Sigmoid colon (tissue), 7 donors: Measurements from ENCODE around the gene CAVIN4. TPM values are rescaled to one million over a fixed set of nuclear protein-coding genes. Genes with fewer than 3 reads are reported as not detected.

Experiments used
- DNase-seq: peaks from one replicate; pipeline ENCODE4 v3.0.0-alpha.2; 2019
- H3K27ac ChIP-seq, 4 donors: fragments of 200-600 bp; sonication (generic); one replicate each; pipeline ENCODE4 v1.5.1; 2016 to 2019; ENCODE audit warnings: mild to moderate bottlenecking in 1 of 4
- H3K27me3 ChIP-seq, 3 donors: fragments of 200-600 bp; sonication (generic); one replicate each; pipeline ENCODE4 v1.5.1; 2019; ENCODE audit warnings: mild to moderate bottlenecking in 1 of 3
- H3K36me3 ChIP-seq, 4 donors: fragments of 200-600 bp; sonication (generic); one replicate each; pipeline ENCODE4 v1.5.1; 2016 to 2019
- H3K4me1 ChIP-seq, 4 donors: fragments of 200-600 bp; sonication (generic); one replicate each; pipeline ENCODE4 v1.5.1; 2017 to 2019
- H3K4me3 ChIP-seq, 4 donors: fragments of 200-600 bp; sonication (generic); one replicate each; pipeline ENCODE4 v1.5.1; 2017 to 2019; ENCODE audit warnings: mild to moderate bottlenecking in 2 of 4, moderate library complexity in 1 of 4
- H3K9me3 ChIP-seq, 4 donors: fragments of 200-600 bp in 3 of 4; sonication (generic) in 3 of 4; one replicate each; pipeline versions ENCODE4 v1.5.1 to v1.6.1; 2013 to 2019
- EP300 ChIP-seq, 4 donors: sonication (generic); formaldehyde crosslinking; IDR thresholded peaks; one replicate each; pipeline ENCODE4 v1.6.1; 2017; ENCODE audit warnings: antibody characterized with exemption in 4 of 4
- POLR2A ChIP-seq, 2 donors: fragments of 450-650 bp; IDR thresholded peaks; one replicate each; pipeline ENCODE4 v1.6.1; 2016; ENCODE audit warnings: antibody characterized with exemption in 2 of 2, mild to moderate bottlenecking in 2 of 2, moderate library complexity in 2 of 2
- POLR2AphosphoS5 ChIP-seq, 4 donors: sonication (generic); formaldehyde crosslinking; IDR thresholded peaks; one replicate each; pipeline ENCODE4 v1.6.1; 2017; ENCODE audit warnings: antibody characterized with exemption in 4 of 4
- WGBS, 2 donors: extraction: QIAGEN DNeasy Blood & Tissue Kit; methylation state at CpG; one replicate each; pipeline ENCODE4 v1.1.7; 2013; 5-methylcytosine and 5-hydroxymethylcytosine counted together
- intact Hi-C: fragments of 100-400 bp; cut with DNase I; formaldehyde crosslinking; loops from one replicate; pipeline ENCODE4 v1.15.1; 2023
- polyA plus RNA-seq, 3 donors: library from polyadenylated mRNA; stranded (reverse); fragments of 200-250 nt; gene quantifications; one replicate each; pipeline ENCODE4 v1.2.3, GENCODE V29; 2013
- total RNA-seq, 4 donors: library from RNA; depleted of rRNA; stranded (reverse); fragments of >200 nt; gene quantifications; one replicate each; pipeline ENCODE4 v1.1.0, GENCODE V29; 2016
- TF ChIP-seq, protein P1 (sequence below), 4 experiments: fragments of 450-650 bp in 3 of 4; fragments of 200-600 bp in 1 of 4; IDR thresholded peaks; one replicate each; pipeline ENCODE4 v1.5.1; 2016 to 2019; ENCODE audit warnings: antibody characterized with exemption in 4 of 4, mild to moderate bottlenecking in 3 of 4, moderate library complexity in 2 of 4
- donor health status: healthy with polysubstance abuse.
- donor health status: Bipolar disorder and iron deficiency.
- donor health status: healthy.

Gene CAVIN4
- total and polyA plus RNA-seq, 7 donors = 0.06 to 1.1 (median 0.41) TPM; not detected in 2

DNA sequence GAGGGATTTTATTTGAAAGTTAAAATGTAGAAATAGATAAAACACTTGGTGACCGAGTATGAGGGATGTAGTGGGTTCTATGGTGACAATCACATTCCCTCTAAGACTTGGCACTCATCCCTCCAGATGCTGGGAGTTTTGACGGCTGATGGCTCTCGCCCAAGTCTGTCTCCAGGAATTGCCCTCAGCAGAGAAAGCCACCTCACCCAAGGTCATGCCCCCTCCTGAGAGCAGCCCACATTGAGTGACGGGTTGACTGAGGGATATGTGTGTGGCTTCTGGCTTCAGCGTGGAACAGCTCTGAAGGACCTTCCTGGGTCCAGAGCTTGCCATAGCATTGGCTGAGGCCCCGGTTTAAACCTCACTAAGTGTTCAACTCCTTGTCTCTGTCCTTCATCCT lies 19.4 kb downstream of the CAVIN4 start:
- Histone ChIP-seq H3K4me1 (peaks cover 0 to 16% (median 8%) of the 10 kb centered on the region in 4 donors), H3K36me3 (no peaks in the 10 kb centered on the region), H3K27me3 (no peaks in the 10 kb centered on the region), H3K4me3 (no peak overlapping the region), H3K27ac (no peak overlapping the region), H3K9me3 (no peaks in the 10 kb centered on the region)
- no peak for DNase-seq
- no peak for TF ChIP-seq EP300 (IDR thresholded peaks at IDR 0.05)
- TF ChIP-seq, protein P1, sequence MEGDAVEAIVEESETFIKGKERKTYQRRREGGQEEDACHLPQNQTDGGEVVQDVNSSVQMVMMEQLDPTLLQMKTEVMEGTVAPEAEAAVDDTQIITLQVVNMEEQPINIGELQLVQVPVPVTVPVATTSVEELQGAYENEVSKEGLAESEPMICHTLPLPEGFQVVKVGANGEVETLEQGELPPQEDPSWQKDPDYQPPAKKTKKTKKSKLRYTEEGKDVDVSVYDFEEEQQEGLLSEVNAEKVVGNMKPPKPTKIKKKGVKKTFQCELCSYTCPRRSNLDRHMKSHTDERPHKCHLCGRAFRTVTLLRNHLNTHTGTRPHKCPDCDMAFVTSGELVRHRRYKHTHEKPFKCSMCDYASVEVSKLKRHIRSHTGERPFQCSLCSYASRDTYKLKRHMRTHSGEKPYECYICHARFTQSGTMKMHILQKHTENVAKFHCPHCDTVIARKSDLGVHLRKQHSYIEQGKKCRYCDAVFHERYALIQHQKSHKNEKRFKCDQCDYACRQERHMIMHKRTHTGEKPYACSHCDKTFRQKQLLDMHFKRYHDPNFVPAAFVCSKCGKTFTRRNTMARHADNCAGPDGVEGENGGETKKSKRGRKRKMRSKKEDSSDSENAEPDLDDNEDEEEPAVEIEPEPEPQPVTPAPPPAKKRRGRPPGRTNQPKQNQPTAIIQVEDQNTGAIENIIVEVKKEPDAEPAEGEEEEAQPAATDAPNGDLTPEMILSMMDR (IDR thresholded peaks at IDR 0.05) = no peak
- no peak for TF ChIP-seq POLR2A (IDR thresholded peaks at IDR 0.05)
- TF ChIP-seq POLR2AphosphoS5 (IDR thresholded peaks at IDR 0.05) = no peak
- intact Hi-C loops = loop anchor here (5.0 to 10.0 kb wide), 3 partner anchors 242 to 1415 kb away; partner anchors contain the start of gene TEX10
- WGBS, 2 donors = 44 to 59% methylated on average over 6 of the region's 6 CpGs

- H3K4me1 ChIP-seq = peaks cover 0 to 16% (median 8%) of the 10 kb centered on the region in 4 donors
- H3K27ac ChIP-seq = peak overlapping the region in 1 of 4 donors; percentile 18
- intact Hi-C loops = loop anchor here (5.0 to 10.0 kb wide), 3 partner anchors 244 to 1416 kb away; partner anchors contain the start of gene TEX10
- 1% methylated on average over 41 of the region's 41 CpGs for WGBS, 2 donors
- H3K4me3 ChIP-seq = peak overlapping the region; percentile 22 to 52 (median 46)
- TF ChIP-seq POLR2A (IDR thresholded peaks at IDR 0.05) (no peak), EP300 (IDR thresholded peaks at IDR 0.05) (no peak), POLR2AphosphoS5 (IDR thresholded peaks at IDR 0.05) (no peak)
- TF ChIP-seq, protein P1 (IDR thresholded peaks at IDR 0.05) = no peak
- DNase-seq = peak; percentile 86
- H3K27me3 ChIP-seq = no peaks in the 10 kb centered on the region
- H3K9me3 ChIP-seq = no peaks in the 10 kb centered on the region
- no peaks in the 10 kb centered on the region for H3K36me3 ChIP-seq
Measured at GRCh38 chr9:100598641-100599145, 20.8 kb downstream of the CAVIN4 start.

DNA sequence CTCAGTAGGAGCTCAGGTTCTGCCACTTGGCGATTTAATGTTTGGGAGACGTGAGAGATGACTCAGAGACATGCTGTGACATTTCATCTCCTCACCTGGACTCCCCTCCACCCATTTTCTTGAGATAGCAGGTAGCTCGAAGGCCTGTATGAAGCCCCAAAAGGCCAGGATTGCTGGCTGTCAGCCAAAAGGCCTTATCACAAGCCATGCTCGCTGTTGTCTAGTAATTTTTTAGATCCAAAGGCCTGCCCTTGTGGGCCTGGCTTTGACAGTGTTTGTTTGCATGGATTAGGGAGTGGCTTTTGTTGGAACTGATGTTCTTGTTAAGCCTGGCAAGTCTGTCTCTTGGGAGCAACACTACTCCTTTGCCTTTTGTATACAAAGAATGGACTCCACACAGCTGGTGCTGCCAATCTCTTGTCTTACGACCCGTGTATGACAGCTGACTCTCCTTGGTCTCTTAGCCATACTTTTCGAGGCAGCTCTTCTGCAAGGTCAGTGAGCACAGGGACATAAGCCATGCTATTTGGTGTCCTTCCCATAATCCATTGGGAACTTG lies 22.7 kb downstream of the CAVIN4 start:
- intact Hi-C loops = loop anchor here (2.0 kb wide), 1 partner anchor 710 kb away; no protein-coding TSS in a partner anchor
- no peaks in the 10 kb centered on the region for H3K27me3 ChIP-seq
- WGBS, 2 donors = 74 to 86% methylated on average over 7 of the region's 7 CpGs

DNA sequence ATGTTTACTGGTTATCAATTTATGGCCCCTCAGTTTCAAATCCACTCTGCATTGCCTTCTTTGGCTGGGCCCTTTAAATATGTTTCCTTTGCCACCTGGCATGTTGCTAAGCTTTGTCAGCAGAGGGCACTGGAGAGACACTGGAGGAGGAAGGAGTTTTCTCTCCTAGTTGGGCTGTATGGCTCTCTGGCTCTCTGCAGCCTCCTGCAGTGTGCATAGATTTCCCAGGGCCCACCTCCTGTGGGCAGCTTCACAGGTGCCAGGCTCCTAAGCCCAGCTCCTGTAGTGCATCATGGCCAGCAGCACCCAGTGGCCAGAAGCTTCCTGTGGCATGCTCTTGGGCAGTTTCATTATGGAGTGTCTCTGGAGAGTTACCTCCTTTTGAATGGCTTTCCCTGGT lies 23.3 kb downstream of the CAVIN4 start:
- Histone ChIP-seq H3K4me3 (no peak overlapping the region), H3K27ac (no peak overlapping the region), H3K27me3 (no peaks in the 10 kb centered on the region), H3K4me1 (peaks cover 0 to 16% (median 8%) of the 10 kb centered on the region in 4 donors), H3K36me3 (no peaks in the 10 kb centered on the region), H3K9me3 (no peaks in the 10 kb centered on the region)
- TF ChIP-seq POLR2AphosphoS5 (IDR thresholded peaks at IDR 0.05) = no peak
- TF ChIP-seq, protein P1 (IDR thresholded peaks at IDR 0.05) = peak in 1 of 4 experiments; percentile 30
- no peak for DNase-seq
- intact Hi-C loops = loop anchor here (2.0 kb wide), 1 partner anchor 710 kb away; no protein-coding TSS in a partner anchor

More for the DNA sequence above, 22.7 kb downstream of the CAVIN4 start:
- Histone ChIP-seq H3K36me3 (no peaks in the 10 kb centered on the region), H3K4me1 (peaks cover 0 to 16% (median 8%) of the 10 kb centered on the region in 4 donors), H3K9me3 (no peaks in the 10 kb centered on the region), H3K27ac (no peak overlapping the region), H3K4me3 (no peak overlapping the region)
- no peak for DNase-seq
- no peak for TF ChIP-seq EP300 (IDR thresholded peaks at IDR 0.05)
- TF ChIP-seq, protein P1 (IDR thresholded peaks at IDR 0.05) = no peak
- TF ChIP-seq POLR2AphosphoS5 (IDR thresholded peaks at IDR 0.05) = no peak
- TF ChIP-seq POLR2A (IDR thresholded peaks at IDR 0.05) = no peak
